ENCODE results near the gene CD7.

The CD7 gene

DNA sequence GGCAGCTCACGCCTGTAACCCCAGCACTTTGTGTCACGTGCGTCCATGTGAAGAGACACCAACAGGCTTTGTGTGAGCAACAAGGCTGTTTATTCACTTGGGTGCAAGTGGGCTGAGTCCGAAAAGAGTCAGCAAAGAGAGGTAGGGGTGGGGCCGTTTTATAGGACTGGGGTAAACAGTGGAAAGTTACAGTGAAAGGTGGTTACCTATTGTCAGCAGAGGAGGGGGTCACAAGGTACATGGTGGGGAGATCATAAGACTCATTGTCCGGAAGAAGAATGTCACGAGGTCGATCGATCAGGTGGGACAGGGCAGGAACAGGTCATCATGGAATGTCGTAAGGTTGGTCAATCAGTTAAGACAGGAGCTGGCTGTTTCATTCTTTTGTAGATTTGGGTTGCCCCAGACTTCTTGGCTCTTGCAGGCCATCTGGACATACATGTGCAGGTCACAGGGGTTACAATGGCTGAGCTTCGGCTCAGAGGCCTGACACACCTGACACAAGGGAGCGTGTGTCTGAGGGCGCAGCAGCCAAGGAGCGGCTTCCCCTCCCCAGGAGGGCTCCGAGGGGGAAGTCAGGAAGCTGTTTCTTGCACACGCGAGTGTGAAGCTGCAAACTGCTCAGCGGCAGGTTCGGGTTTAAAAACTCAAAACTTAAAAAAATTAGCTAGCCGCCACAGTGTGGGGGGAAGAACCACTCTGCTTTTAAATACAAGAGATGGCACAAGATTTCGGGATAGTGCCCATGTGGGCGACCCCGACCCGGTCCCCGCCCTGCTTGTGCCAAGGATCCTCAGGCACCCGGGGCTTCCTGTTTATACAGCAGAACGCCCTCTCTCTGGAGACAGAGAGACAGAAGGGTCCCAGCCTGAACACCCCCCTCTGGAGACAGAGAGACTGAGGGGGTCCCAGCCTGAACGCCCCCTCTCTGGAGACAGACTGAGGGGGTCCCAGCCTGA lies 29.2 kb upstream of the CD7 start:
- DNase-seq (ENCODE audit: low spot score) = no peak
- no peak for FAIRE-seq

- no peak for DNase-seq (ENCODE audit: low spot score)
- no peak for FAIRE-seq
Measured at GRCh38 chr17:82345151-82345976, 28.0 kb upstream of the CD7 start.

DNA sequence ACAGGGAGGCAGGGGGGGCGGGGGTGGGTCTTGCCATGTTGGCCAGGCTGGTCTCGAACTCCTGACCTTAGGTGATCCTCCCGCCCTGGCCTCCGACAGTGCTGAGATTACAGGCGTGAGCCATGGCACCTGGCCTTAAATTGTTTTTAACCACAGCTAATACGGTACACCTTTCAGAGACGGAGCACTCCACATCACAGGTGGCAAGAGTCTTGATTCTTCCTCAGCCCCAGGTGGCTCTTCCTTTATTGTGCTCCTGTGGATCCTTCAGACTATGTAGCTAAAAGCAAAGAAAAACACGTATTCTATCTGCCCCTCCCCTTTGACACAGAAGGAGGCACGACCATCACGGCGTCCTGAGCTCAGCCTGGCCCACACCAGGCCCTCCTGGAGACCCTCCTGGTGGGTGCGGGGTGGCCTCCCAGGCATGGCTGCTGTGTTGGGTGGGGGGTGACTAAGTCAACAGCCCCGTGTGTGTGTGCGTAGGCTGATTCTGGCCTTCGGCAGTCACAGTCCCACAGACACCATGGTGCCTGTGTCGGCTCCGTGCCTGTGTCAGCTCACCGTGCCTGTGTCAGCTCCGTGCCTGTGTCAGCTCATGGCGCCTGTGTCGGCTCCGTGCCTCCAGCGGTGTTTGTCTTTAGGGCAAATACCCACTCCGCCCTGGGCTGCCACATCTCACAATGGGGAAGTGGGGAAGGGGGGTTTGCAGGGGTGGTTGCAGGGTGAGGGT lies 26.9 kb upstream of the CD7 start:
- FAIRE-seq (no peak), DNase-seq (ENCODE audit: low spot score) (no peak)

DNA sequence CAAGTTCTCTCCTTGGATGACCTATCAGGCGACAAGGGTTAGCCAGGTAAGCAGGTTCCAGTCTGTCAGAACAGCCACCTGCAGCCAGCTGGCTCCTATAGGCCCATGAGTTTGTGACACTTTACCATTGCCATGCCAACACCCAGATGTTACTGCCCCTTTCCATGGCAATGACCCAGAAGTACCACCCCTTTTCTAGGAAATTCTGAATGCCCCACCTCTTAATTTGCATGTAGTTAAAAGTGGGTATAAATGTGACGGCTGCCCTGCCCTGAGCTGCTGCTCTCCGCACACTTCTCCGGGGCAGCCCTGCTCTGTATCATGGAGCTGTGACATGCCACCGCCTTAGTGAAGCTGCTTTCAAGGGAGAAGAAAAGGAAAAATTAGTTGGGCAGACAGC lies 26.2 kb upstream of the CD7 start:
- FAIRE-seq (no peak), DNase-seq (ENCODE audit: low spot score) (no peak)

GRCh38 chr17:82342361-82343079 lies 25.1 kb upstream of the CD7 start:
- FAIRE-seq (no peak), DNase-seq (ENCODE audit: low spot score) (no peak)

- FAIRE-seq = no peak
- DNase-seq (ENCODE audit: low spot score) = no peak
Measured at GRCh38 chr17:82339634-82340580, 22.5 kb upstream of the CD7 start.

- DNase-seq (ENCODE audit: low spot score) (peak; percentile 85), FAIRE-seq (peak; percentile 82)
Measured at GRCh38 chr17:82338858-82339633, 21.6 kb upstream of the CD7 start.

- DNase-seq (ENCODE audit: low spot score) (no peak), FAIRE-seq (no peak)
Measured at GRCh38 chr17:82334622-82335394, 17.4 kb upstream of the CD7 start.

DNA sequence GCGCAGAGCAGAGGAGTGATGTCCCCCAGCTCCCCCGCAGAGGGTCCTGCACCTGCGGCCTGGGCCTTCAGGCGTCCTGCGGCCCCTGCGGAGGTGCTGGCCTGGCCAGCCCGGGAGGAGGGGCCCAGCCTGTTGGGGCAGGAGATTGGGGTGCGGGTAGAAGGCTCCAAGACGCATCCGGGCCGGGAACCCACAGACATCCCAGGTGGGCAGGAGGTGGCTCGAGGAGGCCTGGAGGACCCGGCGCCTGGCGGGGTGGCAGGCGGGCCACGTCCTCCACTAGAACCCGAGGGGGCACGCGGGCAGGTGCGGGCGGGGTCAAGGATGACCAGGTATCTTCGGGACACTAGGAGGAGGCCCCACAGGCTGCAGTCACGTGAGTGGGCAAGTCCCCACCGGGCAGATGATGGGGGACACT lies 16.8 kb upstream of the CD7 start:
- DNase-seq (ENCODE audit: low spot score) (no peak), FAIRE-seq (no peak)

DNA sequence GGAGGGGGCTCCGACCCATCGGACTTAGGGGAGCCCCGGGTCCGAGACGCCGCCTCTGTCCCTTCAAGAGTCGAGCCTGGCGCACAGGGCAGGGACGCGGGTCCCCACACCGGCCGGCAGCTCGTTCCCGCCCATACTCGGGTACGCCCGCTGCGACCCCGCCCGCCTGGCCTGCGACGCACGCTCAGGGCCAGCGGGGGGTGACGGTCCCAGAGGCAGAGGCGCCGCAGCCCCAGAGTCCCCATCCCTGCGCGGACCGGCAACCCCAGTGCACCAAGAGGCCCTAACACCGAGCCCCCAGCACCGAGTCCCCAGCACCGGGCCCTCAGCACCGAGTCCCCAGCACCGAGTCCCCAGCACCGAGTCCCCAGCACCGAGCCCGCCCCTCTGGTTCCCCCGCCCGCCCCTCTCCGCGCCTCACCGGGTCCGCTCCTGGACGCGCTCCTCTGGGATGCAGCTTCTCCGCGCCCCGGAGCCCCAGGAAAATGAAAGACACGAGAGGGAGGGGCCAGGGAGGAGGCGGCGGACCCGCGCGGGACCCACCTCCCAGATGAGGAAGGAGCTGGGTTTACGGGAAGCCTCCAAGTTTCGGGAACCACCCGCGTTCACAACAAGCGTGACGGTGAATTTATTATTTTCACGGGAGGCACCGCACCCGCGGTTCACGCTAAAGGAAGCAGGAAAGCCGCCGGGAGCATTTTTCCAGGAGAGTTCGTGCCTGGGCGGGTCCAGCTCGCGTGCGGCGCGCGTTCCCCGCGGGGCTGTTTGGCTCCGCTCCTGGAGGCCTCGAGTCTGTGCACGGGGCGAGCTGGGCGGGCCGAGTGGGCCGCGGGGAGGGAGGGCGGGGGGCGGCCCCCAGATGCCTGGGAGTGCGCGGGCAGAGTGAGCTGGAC lies 16.1 kb upstream of the CD7 start, which contains the start of gene SECTM1:
Gene SECTM1 (minus strand): TSS at position 488 of the 893 bp plus-strand sequence. CDS start 6,526 bp downstream, outside the sequence.
- DNase-seq (ENCODE audit: low spot score) (no peak), FAIRE-seq (no peak)

GRCh38 chr17:82332669-82333278 lies 15.4 kb upstream of the CD7 start:
- FAIRE-seq (no peak), DNase-seq (ENCODE audit: low spot score) (peak; percentile 61)

DNA sequence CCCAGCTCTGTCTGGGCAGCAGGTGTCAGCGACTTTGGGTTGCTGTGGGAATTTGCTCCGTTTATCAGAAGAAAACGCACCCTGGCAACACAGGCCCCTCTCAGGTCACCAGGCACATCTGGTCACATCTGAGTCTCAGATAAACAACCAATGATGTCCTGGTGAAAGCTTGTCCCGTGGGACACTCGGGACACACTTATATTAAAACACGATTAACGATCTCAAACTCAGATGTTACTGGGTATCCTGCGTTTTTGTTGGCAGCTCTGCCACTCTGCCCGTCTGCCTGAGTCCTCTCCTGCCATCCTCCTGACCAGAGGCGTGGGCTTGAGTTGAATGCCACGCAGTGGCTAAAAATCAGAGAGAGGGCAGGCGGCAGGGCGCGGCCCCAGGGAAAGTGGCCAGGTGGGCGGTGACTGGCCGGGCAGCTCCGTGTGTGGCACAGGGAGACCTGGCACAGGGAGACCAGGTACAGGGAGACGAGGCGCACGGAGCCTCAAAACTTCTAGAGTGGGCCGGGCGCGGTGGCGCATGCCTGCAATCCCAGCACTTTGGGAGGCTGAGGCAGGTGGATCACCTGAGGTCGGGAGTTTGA lies 14.0 kb upstream of the CD7 start:
- DNase-seq (ENCODE audit: low spot score) = no peak
- no peak for FAIRE-seq

GRCh38 chr17:82330322-82331239 lies 13.2 kb upstream of the CD7 start:
- FAIRE-seq (no peak), DNase-seq (ENCODE audit: low spot score) (peak; percentile 57)

DNA sequence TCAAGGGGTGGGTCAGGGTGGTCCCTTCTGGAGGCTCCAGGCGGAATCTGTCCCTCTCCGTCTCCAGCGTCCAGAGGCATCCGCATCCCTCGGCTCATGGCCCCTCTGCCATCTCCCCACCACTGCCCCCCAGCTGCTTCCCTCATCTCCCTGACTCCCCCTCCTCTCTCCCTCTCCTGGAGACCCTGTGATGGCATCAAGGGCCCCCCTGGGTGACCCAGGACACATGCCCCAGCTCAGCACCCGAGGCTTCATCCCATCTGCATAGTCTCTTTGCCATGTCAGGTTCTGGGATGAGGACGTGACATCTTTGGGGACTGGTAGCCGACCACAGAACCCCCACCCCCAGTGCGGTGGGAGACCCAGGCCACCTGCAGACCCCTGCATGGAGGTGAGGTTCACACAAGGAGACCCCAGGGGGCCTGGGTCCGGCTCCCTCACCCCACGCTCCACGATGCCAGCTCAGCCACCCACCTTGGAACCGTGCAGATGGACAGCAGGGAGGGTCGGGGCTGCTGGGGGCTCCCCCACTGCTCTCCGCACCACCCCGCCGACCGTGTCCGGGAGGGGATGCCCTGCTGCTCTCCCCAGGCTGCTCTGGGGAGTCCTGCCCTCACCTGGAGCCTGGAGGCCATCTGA lies 12.4 kb upstream of the CD7 start:
- DNase-seq (ENCODE audit: low spot score) = no peak
- FAIRE-seq = no peak

Data from RCC 7860 (cell line).